ENCODE data around the gene TRIM41. TPM values are rescaled to one million over a fixed set of nuclear protein-coding genes. Genes with fewer than 3 reads are reported as not detected.

The TRIM41 gene
- total and polyA plus RNA-seq, 9 of the 15 experiments (the other 6 are each of a cell fraction or from before 2014, with no cell fraction given) = 1.8 to 47.6 (median 20.9) TPM

DNA sequence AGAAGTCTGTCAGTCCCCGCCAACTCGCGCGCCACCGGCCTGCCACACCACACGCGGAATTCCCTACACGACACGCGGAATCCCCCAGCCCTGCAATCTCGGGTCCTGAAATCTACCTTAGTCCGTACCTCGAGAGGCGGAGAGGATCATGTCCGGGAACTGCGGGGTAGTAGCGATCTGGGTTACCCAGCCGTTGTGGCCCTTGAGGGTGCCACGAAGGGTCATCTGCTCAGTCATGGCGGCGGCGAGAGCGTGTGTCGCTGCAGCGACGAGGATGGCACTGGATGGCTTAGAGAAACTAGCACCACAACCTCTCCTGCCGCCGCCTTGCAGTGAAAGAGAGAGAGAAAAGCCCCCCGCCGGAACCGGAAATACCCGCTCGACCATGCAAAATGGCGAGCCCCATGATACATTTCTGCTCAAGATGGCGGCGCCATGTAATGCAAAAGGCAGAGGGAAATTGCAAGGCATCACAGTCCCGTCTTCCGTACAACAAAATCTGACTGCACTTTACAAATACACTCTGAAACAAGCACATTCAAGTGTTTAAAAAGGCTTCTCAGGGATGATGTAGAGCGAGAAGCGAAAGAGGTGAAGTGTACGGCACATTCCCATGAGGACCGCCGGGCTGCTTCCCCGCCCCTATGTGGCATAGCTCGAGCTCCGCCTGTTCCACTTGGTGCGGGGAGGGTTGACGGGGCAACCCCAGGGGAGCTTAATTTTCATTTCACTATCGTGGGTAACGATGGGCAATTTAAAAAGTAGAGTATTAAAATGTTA is 20.7 kb downstream of the TRIM41 start, which contains the start of gene RACK1 (continued):
- peak; percentile 44; the same call in 1 of the 2 replicates for TF ChIP-seq MYNN (IDR thresholded peaks at IDR 0.05)
- no peak for TF ChIP-seq MYNN (CRISPR knock-in tag; IDR thresholded peaks at IDR 0.05)
- TF ChIP-seq, protein P1, sequence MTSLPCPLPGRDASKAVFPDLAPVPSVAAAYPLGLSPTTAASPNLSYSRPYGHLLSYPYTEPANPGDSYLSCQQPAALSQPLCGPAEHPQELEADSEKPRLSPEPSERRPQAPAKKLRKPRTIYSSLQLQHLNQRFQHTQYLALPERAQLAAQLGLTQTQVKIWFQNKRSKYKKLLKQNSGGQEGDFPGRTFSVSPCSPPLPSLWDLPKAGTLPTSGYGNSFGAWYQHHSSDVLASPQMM (CRISPR knock-in tag; IDR thresholded peaks at IDR 0.05) = no peak
- TF ChIP-seq ADNP (tag; IDR thresholded peaks at IDR 0.05) = no peak
- peak; percentile 76 for TF ChIP-seq TEAD4 (IDR thresholded peaks at IDR 0.05; ENCODE audit: low read length)
- no peak for TF ChIP-seq TEAD4 (CRISPR knock-in tag; IDR thresholded peaks at IDR 0.05; ENCODE audit: borderline replicate concordance)
- TF ChIP-seq, protein P2, sequence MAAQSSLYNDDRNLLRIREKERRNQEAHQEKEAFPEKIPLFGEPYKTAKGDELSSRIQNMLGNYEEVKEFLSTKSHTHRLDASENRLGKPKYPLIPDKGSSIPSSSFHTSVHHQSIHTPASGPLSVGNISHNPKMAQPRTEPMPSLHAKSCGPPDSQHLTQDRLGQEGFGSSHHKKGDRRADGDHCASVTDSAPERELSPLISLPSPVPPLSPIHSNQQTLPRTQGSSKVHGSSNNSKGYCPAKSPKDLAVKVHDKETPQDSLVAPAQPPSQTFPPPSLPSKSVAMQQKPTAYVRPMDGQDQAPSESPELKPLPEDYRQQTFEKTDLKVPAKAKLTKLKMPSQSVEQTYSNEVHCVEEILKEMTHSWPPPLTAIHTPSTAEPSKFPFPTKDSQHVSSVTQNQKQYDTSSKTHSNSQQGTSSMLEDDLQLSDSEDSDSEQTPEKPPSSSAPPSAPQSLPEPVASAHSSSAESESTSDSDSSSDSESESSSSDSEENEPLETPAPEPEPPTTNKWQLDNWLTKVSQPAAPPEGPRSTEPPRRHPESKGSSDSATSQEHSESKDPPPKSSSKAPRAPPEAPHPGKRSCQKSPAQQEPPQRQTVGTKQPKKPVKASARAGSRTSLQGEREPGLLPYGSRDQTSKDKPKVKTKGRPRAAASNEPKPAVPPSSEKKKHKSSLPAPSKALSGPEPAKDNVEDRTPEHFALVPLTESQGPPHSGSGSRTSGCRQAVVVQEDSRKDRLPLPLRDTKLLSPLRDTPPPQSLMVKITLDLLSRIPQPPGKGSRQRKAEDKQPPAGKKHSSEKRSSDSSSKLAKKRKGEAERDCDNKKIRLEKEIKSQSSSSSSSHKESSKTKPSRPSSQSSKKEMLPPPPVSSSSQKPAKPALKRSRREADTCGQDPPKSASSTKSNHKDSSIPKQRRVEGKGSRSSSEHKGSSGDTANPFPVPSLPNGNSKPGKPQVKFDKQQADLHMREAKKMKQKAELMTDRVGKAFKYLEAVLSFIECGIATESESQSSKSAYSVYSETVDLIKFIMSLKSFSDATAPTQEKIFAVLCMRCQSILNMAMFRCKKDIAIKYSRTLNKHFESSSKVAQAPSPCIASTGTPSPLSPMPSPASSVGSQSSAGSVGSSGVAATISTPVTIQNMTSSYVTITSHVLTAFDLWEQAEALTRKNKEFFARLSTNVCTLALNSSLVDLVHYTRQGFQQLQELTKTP (IDR thresholded peaks at IDR 0.05; ENCODE audit: low read depth in 1 of 2, partially characterized antibody in 2 of 2) = peak; percentile 54 to 67
- no peak; the same call in 1 of the 2 replicates for TF ChIP-seq DIDO1 (tag; IDR thresholded peaks at IDR 0.05; ENCODE audit: low read depth)
- TF ChIP-seq POLR2H (tag; IDR thresholded peaks at IDR 0.05; ENCODE audit: low read depth) = peak; percentile 96
- TF ChIP-seq, protein P3, sequence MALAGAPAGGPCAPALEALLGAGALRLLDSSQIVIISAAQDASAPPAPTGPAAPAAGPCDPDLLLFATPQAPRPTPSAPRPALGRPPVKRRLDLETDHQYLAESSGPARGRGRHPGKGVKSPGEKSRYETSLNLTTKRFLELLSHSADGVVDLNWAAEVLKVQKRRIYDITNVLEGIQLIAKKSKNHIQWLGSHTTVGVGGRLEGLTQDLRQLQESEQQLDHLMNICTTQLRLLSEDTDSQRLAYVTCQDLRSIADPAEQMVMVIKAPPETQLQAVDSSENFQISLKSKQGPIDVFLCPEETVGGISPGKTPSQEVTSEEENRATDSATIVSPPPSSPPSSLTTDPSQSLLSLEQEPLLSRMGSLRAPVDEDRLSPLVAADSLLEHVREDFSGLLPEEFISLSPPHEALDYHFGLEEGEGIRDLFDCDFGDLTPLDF (CRISPR knock-in tag; IDR thresholded peaks at IDR 0.05) = no peak
- TF ChIP-seq, protein P4, sequence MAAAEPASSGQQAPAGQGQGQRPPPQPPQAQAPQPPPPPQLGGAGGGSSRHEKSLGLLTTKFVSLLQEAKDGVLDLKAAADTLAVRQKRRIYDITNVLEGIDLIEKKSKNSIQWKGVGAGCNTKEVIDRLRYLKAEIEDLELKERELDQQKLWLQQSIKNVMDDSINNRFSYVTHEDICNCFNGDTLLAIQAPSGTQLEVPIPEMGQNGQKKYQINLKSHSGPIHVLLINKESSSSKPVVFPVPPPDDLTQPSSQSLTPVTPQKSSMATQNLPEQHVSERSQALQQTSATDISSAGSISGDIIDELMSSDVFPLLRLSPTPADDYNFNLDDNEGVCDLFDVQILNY (CRISPR knock-in tag; IDR thresholded peaks at IDR 0.05) = peak; percentile 34; the same call in 1 of the 2 replicates
- TF ChIP-seq, protein P5, sequence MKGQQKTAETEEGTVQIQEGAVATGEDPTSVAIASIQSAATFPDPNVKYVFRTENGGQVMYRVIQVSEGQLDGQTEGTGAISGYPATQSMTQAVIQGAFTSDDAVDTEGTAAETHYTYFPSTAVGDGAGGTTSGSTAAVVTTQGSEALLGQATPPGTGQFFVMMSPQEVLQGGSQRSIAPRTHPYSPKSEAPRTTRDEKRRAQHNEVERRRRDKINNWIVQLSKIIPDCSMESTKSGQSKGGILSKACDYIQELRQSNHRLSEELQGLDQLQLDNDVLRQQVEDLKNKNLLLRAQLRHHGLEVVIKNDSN (CRISPR knock-in tag; IDR thresholded peaks at IDR 0.05) = no peak
- TF ChIP-seq ELF2 (CRISPR knock-in tag; IDR thresholded peaks at IDR 0.05) = 0 out of 2 replicates have a peak, but pooled peaks have one; percentile 67
- peak; percentile 93; the same call in 1 of the 2 replicates for TF ChIP-seq BRD4 (IDR thresholded peaks at IDR 0.05)
- TF ChIP-seq PML (IDR thresholded peaks at IDR 0.05; ENCODE audit: low read length) = peak; percentile 84
- peak in 1 of 2 experiments; percentile 44; a peak in 1 of 4 replicates for TF ChIP-seq ETV6 (IDR thresholded peaks at IDR 0.05; ENCODE audit: borderline replicate concordance in 1 of 2, low read depth in 2 of 2, low read length in 1 of 2)
- TF ChIP-seq ETV6 (CRISPR knock-in tag; IDR thresholded peaks at IDR 0.05; ENCODE audit: borderline replicate concordance) = no peak
- peak; percentile 56; the same call in 1 of the 2 replicates for TF ChIP-seq KLF13 (tag; IDR thresholded peaks at IDR 0.05; ENCODE audit: borderline replicate concordance, low read depth)
- peak; percentile 16; the same call in 1 of the 2 replicates for TF ChIP-seq TCF7 (IDR thresholded peaks at IDR 0.05; ENCODE audit: borderline replicate concordance)
- peak; percentile 54 to 98 for TF ChIP-seq FOXK2 (conservative IDR thresholded peaks at IDR 0.05 in 1 of 2, IDR thresholded peaks at IDR 0.05 in 1 of 2; ENCODE audit: low read depth in 2 of 2)
- peak; percentile 99 for TF ChIP-seq ATF7 (IDR thresholded peaks at IDR 0.05)

Data from K562 (cell line).